Raji (cell line): ENCODE results near the gene DLG3.
A peak's percentile ranks its signal among the peaks of the same experiment; 100 is the strongest.

ENCODE experiments used
- POLR2A ChIP-seq: IDR thresholded peaks from 2 replicates; pipeline ENCODE4 v1.6.1; 2011; ENCODE audit warnings: low read depth, low read length, control low read depth; ENCODE audit not compliant: insufficient read depth

The DLG3 gene

DNA sequence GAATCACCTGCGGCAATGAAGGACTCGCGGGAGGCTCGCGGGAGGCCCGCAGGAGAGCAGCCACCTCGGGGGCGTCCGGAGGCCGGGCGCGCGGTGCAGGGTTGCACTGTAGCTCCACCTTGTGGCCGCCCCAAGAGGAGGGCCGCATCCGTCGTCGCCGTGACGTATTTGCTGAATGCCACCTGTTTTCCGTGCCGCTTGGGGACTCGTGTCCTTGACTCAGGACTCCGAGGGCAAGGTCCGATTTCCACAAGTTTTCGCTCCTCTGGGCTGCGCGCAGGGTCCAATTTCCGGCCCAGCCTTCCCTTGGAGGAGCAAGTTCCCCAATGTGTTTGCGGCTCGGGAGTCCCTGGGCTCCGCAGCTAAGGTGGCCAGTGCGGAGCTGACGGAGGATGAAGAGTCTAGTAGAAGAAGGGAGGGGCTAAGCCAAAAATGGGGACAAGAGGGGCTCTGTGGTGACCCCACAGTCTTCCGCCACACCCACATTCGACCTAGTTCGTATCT lies 10.7 kb upstream of the DLG3 start:
- TF ChIP-seq POLR2A, result 0 out of 2 replicates have a peak, but pooled peaks have one; percentile 17

DNA sequence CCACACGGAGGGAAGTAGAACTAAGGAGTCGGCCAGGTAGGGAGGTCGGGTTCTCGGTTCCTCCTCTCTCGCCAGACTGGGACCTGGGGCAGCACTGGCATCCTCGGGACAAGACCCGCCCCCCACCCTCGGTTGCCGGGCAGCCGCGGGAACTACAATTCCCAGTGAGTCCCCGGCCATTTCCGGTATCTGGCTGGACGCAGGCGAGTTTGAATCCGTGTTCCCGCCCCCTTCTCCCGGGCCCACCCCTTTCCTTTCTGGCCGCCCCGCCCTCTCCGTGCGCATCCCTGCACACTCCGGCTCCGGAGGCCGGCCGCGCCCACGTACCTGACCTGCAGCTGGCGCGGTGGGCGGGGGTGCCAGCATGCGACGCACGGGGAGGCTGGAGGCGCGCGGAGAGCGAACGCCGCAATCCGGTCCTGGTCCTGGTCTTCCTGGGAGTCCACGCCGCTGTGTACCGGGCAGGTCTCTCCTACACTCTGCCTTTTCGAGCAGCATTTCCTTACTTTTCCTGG lies 10.2 kb upstream of the DLG3 start:
- no peak for TF ChIP-seq POLR2A

DNA sequence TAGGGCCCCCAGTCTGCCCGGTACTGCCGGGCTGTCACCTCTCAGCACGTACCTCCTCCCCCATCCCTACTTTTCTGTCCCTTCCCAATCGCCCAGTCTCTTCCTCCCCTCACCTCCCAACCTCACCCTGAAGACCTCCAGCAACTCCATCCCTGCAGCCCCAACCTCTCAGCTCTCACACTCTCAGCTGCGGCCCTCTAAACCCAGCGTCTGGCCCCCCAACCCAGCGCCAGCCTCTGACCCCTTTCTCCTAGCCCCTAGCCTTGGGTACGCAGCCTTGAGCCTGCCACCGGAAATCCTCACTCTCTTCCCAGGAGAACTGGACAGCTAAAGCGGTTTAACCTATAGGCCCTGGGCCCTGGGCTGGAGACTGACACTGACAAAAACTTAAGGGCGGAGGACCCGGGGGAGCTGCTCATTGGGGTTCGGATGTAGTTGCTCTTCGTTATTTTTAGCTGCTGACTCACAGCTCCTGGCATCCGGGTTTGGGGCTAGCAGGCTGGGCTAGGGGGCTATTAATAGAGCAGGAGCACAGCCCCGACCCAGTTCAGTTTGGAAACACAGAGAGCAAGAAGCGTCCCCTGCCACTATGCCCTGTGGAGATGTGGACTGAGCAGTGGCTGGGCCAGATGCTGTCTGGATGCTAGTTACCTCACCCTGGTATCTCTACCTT lies 9.6 kb upstream of the DLG3 start:
- no peak for TF ChIP-seq POLR2A

DNA sequence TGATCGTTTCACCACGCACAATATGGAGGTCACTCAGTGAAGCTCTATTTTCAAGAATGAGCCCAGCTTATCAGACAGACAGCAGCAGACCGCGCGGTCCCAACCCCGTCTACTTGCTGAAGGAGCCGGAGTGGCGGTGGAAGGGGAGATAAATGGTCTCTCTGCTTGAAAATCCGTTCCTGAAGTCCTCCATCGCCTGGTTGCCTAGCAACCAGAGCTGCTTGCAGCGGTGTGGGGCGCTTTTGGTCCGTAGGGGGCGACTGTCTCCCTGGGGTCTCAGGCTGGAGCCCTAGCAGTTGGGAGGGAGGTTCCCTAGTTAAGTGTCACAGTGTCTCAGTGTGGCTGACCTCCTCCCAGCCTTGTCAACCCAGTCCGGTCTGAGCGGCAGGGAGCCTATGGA lies 8.3 kb upstream of the DLG3 start:
- TF ChIP-seq POLR2A, result no peak

DNA sequence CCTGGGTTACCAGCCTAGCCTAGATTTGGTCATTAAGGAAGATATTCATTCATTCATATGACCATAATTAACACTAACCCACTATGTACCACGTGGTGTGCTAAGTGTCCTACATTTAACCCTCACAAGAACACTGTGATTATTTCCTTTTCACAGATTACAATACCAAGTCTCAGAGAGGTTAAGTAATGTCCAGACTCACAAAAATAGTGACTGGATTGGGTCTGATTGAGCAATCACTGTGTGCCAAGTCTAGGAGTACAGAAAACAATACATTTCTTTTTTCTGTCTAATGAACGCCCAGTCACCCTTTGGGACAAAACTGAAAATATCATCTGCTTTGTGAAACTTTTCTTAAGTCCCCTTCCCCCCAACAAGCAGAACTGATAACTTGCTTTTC lies 7.6 kb upstream of the DLG3 start:
- no peak for TF ChIP-seq POLR2A

DNA sequence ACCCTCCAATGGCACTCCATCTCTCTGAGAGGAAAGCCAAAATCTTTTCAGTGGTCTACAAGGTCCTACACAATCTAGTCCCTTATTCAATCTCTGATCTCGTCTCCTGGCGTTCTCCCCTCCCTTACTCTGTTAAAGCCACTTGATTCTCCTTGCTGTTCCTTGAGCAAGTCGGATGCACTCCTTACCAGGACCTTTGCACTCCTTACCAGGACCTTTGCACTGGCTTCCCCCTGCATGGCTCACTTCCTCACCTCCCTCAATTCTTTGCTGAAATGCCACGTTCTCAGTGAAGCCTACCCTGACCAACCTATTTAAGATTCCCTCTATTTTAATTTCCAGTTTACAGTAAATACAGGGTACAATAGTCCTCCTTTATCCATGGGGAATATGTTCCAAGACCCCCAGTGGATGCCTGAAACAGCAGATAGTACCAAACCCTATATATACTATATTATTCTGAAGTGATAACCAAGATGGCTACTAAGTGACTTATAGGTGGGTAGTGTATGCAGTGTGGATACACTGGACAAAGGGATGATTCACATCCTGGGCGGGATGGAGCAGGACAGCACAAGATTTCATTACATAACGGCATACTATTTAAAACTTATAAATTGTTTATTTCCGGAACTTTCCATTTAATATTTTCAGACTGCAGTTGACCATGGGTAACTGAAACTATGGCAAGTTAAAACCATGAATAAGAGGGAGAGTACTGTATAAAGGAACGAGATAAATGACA lies 6.5 kb upstream of the DLG3 start:
- TF ChIP-seq POLR2A, result no peak

DNA sequence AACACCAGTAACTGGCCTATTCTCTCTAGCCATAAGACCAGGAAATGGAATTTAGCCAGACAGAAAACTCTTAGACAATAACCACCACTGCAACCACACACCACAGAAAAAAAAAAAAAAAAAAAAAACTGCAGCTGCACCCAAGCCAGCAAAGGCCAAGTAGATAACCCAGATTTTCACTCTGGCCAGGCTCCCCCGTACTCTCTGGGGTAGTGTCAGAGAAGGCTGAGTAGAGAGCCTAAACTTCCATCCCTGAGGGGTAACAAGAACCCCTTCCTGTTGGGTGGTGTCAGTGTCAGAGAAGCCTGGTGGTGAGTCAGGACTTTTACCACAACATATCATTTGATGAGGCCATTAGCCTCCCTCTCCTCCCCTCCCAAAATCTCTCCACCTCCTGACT lies 5.6 kb upstream of the DLG3 start:
- TF ChIP-seq POLR2A, result no peak

DNA sequence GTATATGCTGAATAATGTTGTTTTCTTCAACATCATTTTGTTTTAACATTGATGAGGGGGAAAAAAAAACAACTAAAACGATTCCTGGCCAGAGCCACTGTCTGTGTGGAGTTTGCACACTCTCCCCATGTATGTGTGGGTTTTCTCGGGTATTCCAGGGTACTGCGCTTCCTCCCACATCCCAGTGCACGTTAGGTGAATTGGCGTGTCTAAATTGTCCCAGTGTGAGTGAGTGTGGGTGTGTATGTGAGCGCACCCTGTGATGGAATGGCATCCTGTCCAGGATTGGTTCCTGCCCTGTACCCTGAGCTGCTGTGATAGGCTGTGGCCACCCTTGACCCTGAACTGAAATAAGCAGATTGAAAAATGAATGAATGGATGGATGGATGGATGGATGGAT lies 2.4 kb upstream of the DLG3 start:
- TF ChIP-seq POLR2A, result no peak

DNA sequence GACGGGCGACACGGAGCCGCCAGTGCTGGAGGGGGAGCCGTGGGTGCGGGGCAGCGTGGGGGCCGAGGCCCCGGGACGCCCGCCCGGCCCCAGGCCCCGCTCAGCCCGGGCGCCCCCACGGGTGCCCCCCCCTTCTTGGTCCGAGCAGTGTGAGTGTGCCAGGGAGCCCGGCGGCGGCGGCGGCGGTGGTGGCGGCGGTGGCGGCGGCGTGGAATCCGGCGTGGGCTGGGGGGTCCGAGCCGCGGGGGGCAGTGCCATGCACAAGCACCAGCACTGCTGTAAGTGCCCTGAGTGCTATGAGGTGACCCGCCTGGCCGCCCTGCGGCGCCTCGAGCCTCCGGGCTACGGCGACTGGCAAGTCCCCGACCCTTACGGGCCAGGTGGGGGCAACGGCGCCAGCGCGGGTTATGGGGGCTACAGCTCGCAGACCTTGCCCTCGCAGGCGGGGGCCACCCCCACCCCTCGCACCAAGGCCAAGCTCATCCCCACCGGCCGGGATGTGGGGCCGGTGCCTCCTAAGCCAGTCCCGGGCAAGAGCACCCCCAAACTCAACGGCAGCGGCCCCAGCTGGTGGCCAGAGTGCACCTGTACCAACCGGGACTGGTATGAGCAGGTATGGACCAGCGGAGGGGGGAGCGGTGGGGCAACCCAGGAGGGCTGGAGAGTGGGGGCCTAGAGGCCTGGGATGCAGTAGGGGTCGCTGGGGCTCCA lies 466 bp downstream of the DLG3 start:
- no peak for TF ChIP-seq POLR2A

DNA sequence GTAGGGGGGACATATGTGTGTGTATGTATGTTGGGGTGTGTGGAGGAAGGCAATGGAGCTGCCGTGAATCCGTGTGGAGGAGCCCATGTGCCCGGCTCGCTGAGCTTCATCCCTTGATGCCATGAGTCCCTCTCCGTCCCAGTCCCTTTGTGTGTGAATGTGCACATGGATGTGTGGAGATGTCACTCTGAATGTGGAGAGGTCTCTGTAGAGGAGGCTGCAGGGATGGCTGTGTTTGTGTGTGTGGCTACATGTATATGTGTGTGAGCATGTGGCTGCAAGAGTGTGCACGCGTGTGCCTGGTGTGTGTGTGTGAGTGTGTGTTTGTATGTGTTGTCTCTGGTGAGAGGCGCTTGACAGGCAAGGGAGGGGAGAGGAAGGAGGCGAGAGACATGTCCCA lies 1.3 kb downstream of the DLG3 start:
- TF ChIP-seq POLR2A, result no peak

DNA sequence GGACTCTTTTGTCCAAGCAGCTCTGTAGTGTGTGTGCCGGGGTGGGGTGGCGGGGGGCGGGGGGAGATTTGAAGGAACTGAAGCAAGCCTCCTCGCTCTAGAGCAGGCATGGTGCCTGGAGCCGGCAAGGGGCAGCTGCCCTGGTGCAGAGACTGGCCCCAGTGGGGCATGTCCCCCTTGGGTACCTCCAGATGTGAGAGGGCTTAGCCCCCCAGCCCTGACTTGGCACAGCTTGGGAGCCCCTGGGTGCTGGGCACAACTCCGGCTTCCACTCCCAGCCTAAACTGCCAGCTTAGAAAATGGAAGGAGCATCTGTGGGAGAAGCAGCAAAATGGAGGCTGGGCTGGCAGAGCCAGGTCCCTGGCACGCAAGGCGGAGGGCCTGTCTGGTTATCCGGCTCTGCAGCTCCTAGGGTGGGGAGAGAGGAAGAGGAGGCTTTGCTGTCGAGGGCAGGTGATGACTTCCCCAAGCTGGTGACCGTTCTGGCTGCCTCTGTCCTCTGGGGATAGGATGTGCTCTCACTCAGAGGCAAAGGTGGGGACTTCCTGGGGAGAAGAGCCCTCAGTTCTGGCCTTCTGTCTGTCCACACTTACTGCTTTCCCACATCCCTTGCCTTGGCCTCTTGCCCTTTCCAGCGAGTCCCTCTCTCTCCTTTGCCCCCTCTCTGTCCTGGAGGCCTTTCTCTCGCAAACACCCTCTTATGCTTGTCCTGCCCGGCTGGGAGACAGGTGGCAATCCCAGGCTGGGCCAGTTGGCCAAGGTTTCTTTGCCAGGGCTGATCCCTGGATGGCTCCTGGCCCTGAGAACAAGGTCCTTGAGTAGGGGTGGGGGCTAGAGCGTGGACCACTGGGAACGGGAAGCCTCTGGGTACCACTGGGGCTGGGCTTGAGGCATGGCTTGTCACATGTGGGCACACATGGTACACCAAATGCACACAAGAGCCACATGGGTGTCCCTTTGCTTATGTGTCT lies 2.0 kb downstream of the DLG3 start:
- TF ChIP-seq POLR2A, result no peak

DNA sequence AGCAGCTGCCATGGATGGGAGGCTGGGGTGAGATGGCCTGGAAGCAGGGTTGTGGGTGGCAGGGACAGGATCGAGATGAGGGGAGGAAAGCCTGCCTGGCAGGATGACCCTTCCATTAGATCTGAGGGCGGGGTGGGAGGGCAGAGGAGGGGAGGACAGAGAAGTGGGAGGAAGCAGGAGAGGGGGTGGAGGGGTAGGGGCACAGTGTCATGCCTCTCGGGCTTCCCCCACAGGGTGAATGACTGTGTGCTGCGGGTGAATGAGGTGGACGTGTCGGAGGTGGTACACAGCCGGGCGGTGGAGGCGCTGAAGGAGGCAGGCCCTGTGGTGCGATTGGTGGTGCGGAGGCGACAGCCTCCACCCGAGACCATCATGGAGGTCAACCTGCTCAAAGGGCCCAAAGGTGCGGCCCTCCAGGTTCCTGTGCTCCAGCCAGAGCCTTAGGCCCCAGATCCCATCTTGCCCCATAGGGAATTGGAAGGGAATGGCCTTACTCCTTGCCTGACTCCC lies 4.9 kb downstream of the DLG3 start:
- no peak for TF ChIP-seq POLR2A

DNA sequence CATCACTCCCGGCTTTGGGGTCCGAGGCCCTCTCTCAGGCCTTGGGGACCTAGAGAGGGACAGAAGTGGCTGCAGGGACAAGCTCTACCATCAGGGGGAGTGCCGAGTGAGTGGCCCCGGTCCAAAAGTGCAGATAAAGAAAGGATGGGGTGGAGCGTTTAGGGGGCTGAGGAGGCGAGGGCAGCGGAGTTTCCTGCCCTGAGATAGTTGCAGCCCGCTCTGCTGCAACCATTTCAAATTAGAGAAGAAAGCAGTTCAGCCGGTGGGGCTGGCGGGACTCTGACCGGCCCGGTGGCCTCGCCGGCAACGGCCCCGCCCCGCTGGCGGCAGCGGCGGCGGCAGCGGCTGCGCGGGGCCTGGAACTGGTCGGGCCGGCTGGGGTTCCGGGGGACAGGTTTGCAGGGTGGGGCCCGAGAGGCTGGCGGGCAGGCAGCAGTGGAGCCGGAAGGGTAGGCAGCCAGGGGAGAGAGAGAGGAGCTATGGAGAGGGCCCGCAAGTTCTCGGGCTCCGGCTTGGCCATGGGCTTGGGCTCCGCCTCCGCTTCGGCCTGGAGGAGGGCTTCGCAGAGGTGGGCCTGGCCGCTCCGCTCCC lies 7.6 kb downstream of the DLG3 start:
- TF ChIP-seq POLR2A, result no peak

DNA sequence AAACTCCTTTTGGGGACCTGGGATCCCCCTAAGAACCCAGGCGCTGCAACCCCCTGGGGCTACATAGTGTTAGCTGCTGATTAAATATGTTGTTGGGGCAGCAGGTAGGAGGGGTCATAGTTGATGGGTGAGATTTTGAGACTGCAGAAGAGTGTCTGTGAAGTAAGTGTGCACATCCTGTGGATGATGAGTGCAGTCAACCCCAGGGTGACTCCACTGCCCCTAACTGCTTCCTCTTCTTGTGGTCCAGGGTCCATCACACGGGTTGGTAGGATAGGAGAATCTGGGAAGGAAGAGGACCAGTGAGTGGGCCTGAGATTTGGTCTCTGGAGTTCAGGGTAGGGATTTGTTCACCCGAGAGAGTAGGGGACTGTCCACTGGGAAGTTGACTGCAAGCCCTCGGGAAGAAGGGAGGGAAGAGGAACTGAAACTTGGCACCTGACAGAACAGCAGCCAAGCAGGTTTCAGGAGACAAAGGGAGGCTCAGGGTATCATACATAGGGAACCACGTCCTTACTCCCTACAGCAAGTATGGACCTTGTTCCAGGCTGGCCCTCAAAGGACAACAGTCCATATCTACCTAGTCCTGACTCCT lies 8.5 kb downstream of the DLG3 start:
- no peak for TF ChIP-seq POLR2A
